ENCODE data around the gene SMC1A.
A peak's percentile ranks its signal among the peaks of the same experiment; 100 is the strongest.

The SMC1A gene

GRCh38 chrX:53441531-53442321 lies 19.3 kb upstream of the SMC1A start:
- no peaks in the 10 kb centered on the region for H4K20me1 ChIP-seq
- peak overlapping the region; percentile 63 for H3K4me3 ChIP-seq
- H3K4me1 ChIP-seq, result peaks cover 5% of the 10 kb centered on the region; the same call in 1 of the 2 replicates
- TF ChIP-seq Cebpa-rat (IDR thresholded peaks at IDR 0.05), result no peak
- no peaks in the 10 kb centered on the region for H3K9me3 ChIP-seq
- H3K4me2 ChIP-seq, result peak overlapping the region; percentile 79
- peak overlapping the region; percentile 7; the same call in 1 of the 2 replicates for H3K9ac ChIP-seq
- no peaks in the 10 kb centered on the region for H3K36me3 ChIP-seq
- H3K27me3 ChIP-seq, result peaks cover 49% of the 10 kb centered on the region
- H3K27ac ChIP-seq, result no peak overlapping the region

- Histone ChIP-seq H3K4me3 (peak overlapping the region; percentile 63), H3K9ac (no peak overlapping the region), H3K4me2 (peak overlapping the region; percentile 79), H4K20me1 (no peaks in the 10 kb centered on the region), H3K27me3 (peaks cover 51% of the 10 kb centered on the region), H3K27ac (no peak overlapping the region), H3K36me3 (no peaks in the 10 kb centered on the region), H3K9me3 (no peaks in the 10 kb centered on the region), H3K4me1 (peaks cover 5% of the 10 kb centered on the region; the same call in 1 of the 2 replicates)
- no peak for TF ChIP-seq Cebpa-rat (IDR thresholded peaks at IDR 0.05)
These were observed 18.4 kb upstream of the SMC1A start for GRCh38 chrX:53440621-53441517.

GRCh38 chrX:53440101-53440500 lies 17.6 kb upstream of the SMC1A start:
- Histone ChIP-seq H3K36me3 (no peaks in the 10 kb centered on the region), H3K9me3 (no peaks in the 10 kb centered on the region), H3K4me1 (peaks cover 5% of the 10 kb centered on the region; the same call in 1 of the 2 replicates), H3K9ac (no peak overlapping the region), H3K4me2 (no peak overlapping the region), H3K27me3 (peaks cover 51% of the 10 kb centered on the region), H3K27ac (no peak overlapping the region), H4K20me1 (no peaks in the 10 kb centered on the region), H3K4me3 (no peak overlapping the region)
- TF ChIP-seq Cebpa-rat (IDR thresholded peaks at IDR 0.05), result no peak

- Histone ChIP-seq H3K36me3 (no peaks in the 10 kb centered on the region), H3K27ac (no peak overlapping the region), H3K9me3 (no peaks in the 10 kb centered on the region), H3K27me3 (peaks cover 49% of the 10 kb centered on the region), H4K20me1 (no peaks in the 10 kb centered on the region), H3K4me2 (no peak overlapping the region), H3K4me1 (peaks cover 10% of the 10 kb centered on the region; the same call in 1 of the 2 replicates), H3K9ac (no peak overlapping the region), H3K4me3 (no peak overlapping the region)
- TF ChIP-seq Cebpa-rat (IDR thresholded peaks at IDR 0.05), result no peak
These were observed 16.4 kb upstream of the SMC1A start for GRCh38 chrX:53438832-53439230.

GRCh38 chrX:53438174-53438831 lies 15.8 kb upstream of the SMC1A start:
- Histone ChIP-seq H4K20me1 (no peaks in the 10 kb centered on the region), H3K9ac (no peak overlapping the region), H3K36me3 (no peaks in the 10 kb centered on the region), H3K4me1 (peaks cover 15% of the 10 kb centered on the region), H3K4me2 (no peak overlapping the region), H3K4me3 (no peak overlapping the region), H3K27ac (no peak overlapping the region), H3K9me3 (no peaks in the 10 kb centered on the region), H3K27me3 (peaks cover 54% of the 10 kb centered on the region)
- no peak for TF ChIP-seq Cebpa-rat (IDR thresholded peaks at IDR 0.05)

- Histone ChIP-seq H3K36me3 (peaks cover 3% of the 10 kb centered on the region; the same call in 1 of the 2 replicates), H3K4me2 (no peak overlapping the region), H3K9ac (no peak overlapping the region), H3K9me3 (no peaks in the 10 kb centered on the region), H3K27ac (no peak overlapping the region), H4K20me1 (no peaks in the 10 kb centered on the region), H3K4me1 (peaks cover 13% of the 10 kb centered on the region), H3K4me3 (no peak overlapping the region), H3K27me3 (peaks cover 60% of the 10 kb centered on the region)
- no peak for TF ChIP-seq Cebpa-rat (IDR thresholded peaks at IDR 0.05)
These were observed 14.8 kb upstream of the SMC1A start for GRCh38 chrX:53437206-53437605.

GRCh38 chrX:53435997-53436396 lies 13.5 kb upstream of the SMC1A start:
- H4K20me1 ChIP-seq, result no peaks in the 10 kb centered on the region
- no peak overlapping the region for H3K4me3 ChIP-seq
- peaks cover 12% of the 10 kb centered on the region for H3K4me1 ChIP-seq
- peaks cover 15% of the 10 kb centered on the region for H3K36me3 ChIP-seq
- no peak overlapping the region for H3K4me2 ChIP-seq
- peaks cover 62% of the 10 kb centered on the region for H3K27me3 ChIP-seq
- TF ChIP-seq Cebpa-rat (IDR thresholded peaks at IDR 0.05), result no peak
- H3K27ac ChIP-seq, result no peak overlapping the region
- no peak overlapping the region for H3K9ac ChIP-seq
- no peaks in the 10 kb centered on the region for H3K9me3 ChIP-seq

GRCh38 chrX:53433651-53434639 lies 11.5 kb upstream of the SMC1A start, which contains the start of gene HSD17B10:
Gene HSD17B10, minus strand, starts transcription at chrX:53434370. Its CDS starts 25 bp downstream, at chrX:53434345.
- Histone ChIP-seq H3K9ac (peak within 1 kb of the TSS; percentile 84), H3K4me3 (peak within 1 kb of the TSS; percentile 75), H3K27ac (peak within 1 kb of the TSS; percentile 75), H3K4me2 (peak within 1 kb of the TSS; percentile 80), H3K27me3 (peaks cover 68% of the 10 kb centered on the region), H3K36me3 (peaks cover 31% of the 10 kb centered on the region), H3K9me3 (no peaks in the 10 kb centered on the region), H4K20me1 (no peaks in the 10 kb centered on the region), H3K4me1 (peaks cover 12% of the 10 kb centered on the region)
- no peak for TF ChIP-seq Cebpa-rat (IDR thresholded peaks at IDR 0.05)
